Ascending aorta (tissue), 2 donors: ENCODE data around the gene SERPINE3. TPM values are rescaled to one million over a fixed set of nuclear protein-coding genes. Genes with fewer than 3 reads are reported as not detected.

Experiments
- DNase-seq, 2 donors: peaks; one replicate each; pipeline ENCODE4 v3.0.0-alpha.2; 2019; ENCODE audit warnings: low spot score in 2 of 2
- H3K27ac ChIP-seq, 2 donors: fragments of 200-600 bp; sonication (generic); one replicate each; pipeline ENCODE4 v1.5.1; 2016 to 2017; ENCODE audit warnings: mild to moderate bottlenecking in 1 of 2
- H3K27me3 ChIP-seq: fragments of 200-600 bp; sonication (generic); one replicate; pipeline ENCODE4 v1.5.1; 2017
- H3K36me3 ChIP-seq, 2 donors: fragments of 200-600 bp; sonication (generic); one replicate each; pipeline ENCODE4 v1.5.1; 2016
- H3K4me1 ChIP-seq, 2 donors: fragments of 200-600 bp; sonication (generic); one replicate each; pipeline ENCODE4 v1.5.1; 2016 to 2017; ENCODE audit warnings: mild to moderate bottlenecking in 1 of 2
- H3K4me3 ChIP-seq, 2 donors: fragments of 200-600 bp; sonication (generic); one replicate each; pipeline ENCODE4 v1.5.1; 2016 to 2017; ENCODE audit warnings: mild to moderate bottlenecking in 1 of 2
- H3K9me3 ChIP-seq, 2 donors: fragments of 200-600 bp; sonication (generic); one replicate each; pipeline ENCODE4 v1.5.1; 2016
- CTCF ChIP-seq, 3 experiments: fragments of 200-600 bp in 2 of 3; fragments of 450-650 bp in 1 of 3; sonication (generic) in 2 of 3; IDR thresholded peaks; one replicate each; pipeline ENCODE4 v1.5.1; 2016 to 2019; ENCODE audit warnings: antibody characterized with exemption in 3 of 3, mild to moderate bottlenecking in 1 of 3, moderate library complexity in 1 of 3
- intact Hi-C: fragments of 100-400 bp; cut with DNase I; formaldehyde crosslinking; loops from one replicate; pipeline ENCODE4 v1.15.1; 2023
- total RNA-seq: library from RNA; depleted of rRNA; stranded (reverse); fragments of >200 nt; gene quantifications from one replicate; pipeline ENCODE4 v1.1.0, GENCODE V29; 2016

SERPINE3 gene
- total RNA-seq, 1 donor from 2014 or later, result not detected

GRCh38 chr13:51303882-51304281, 35.6 kb upstream of the SERPINE3 start:
- intact Hi-C loops, result no loop called here

GRCh38 chr13:51305271-51305967, 34.1 kb upstream of the SERPINE3 start:
- Histone ChIP-seq H3K36me3 (no peaks in the 10 kb centered on the region), H3K4me1 (no peaks in the 10 kb centered on the region), H3K4me3 (no peak overlapping the region), H3K27me3 (no peaks in the 10 kb centered on the region), H3K27ac (no peak overlapping the region), H3K9me3 (no peaks in the 10 kb centered on the region)
- TF ChIP-seq CTCF (IDR thresholded peaks at IDR 0.05), result no peak
- intact Hi-C loops, result no loop called here
- DNase-seq, result no peak

More at GRCh38 chr13:51303882-51304281, 35.6 kb upstream of the SERPINE3 start:
- DNase-seq, result no peak
- no peaks in the 10 kb centered on the region for H3K27me3 ChIP-seq
- no peak overlapping the region for H3K4me3 ChIP-seq
- no peaks in the 10 kb centered on the region for H3K4me1 ChIP-seq
- no peaks in the 10 kb centered on the region for H3K36me3 ChIP-seq
- no peaks in the 10 kb centered on the region for H3K9me3 ChIP-seq
- TF ChIP-seq CTCF (IDR thresholded peaks at IDR 0.05), result no peak
- H3K27ac ChIP-seq, result no peak overlapping the region

GRCh38 chr13:51308781-51309180, 30.7 kb upstream of the SERPINE3 start:
- intact Hi-C loops, result no loop called here
- Histone ChIP-seq H3K9me3 (no peaks in the 10 kb centered on the region), H3K27ac (no peak overlapping the region), H3K36me3 (no peaks in the 10 kb centered on the region), H3K4me1 (no peaks in the 10 kb centered on the region), H3K4me3 (no peak overlapping the region), H3K27me3 (no peaks in the 10 kb centered on the region)
- TF ChIP-seq CTCF (IDR thresholded peaks at IDR 0.05), result no peak
- DNase-seq, result no peak

GRCh38 chr13:51311231-51311630, 28.3 kb upstream of the SERPINE3 start:
- no peak overlapping the region for H3K4me3 ChIP-seq
- no peak overlapping the region for H3K27ac ChIP-seq
- no peaks in the 10 kb centered on the region for H3K9me3 ChIP-seq
- intact Hi-C loops, result no loop called here
- H3K4me1 ChIP-seq, result peaks cover 0 to 2% of the 10 kb centered on the region in 2 donors
- TF ChIP-seq CTCF (IDR thresholded peaks at IDR 0.05), result no peak
- H3K27me3 ChIP-seq, result no peaks in the 10 kb centered on the region
- H3K36me3 ChIP-seq, result no peaks in the 10 kb centered on the region
- DNase-seq, result no peak

- intact Hi-C loops, result no loop called here
- Histone ChIP-seq H3K27me3 (no peaks in the 10 kb centered on the region), H3K36me3 (no peaks in the 10 kb centered on the region), H3K27ac (no peak overlapping the region), H3K9me3 (no peaks in the 10 kb centered on the region), H3K4me1 (peaks cover 0 to 2% of the 10 kb centered on the region in 2 donors), H3K4me3 (no peak overlapping the region)
- TF ChIP-seq CTCF (IDR thresholded peaks at IDR 0.05), result no peak
- DNase-seq, result no peak
Observed at GRCh38 chr13:51311957-51312520, 27.5 kb upstream of the SERPINE3 start.
